GM21619 (cell line): Measurements from ENCODE around the gene EIPR1.
"Not testable (repeated sequence)": the region's sequence is repeated elsewhere in the genome, so short reads cannot be mapped to it uniquely, and the experiment has no call there.

Experiments used
- ATAC-seq: cut with Tn5 transposase; IDR thresholded peaks from one replicate; pipeline ENCODE4 v1.9.1; 2021; ENCODE audit not compliant: unreplicated experiment

Gene EIPR1

DNA sequence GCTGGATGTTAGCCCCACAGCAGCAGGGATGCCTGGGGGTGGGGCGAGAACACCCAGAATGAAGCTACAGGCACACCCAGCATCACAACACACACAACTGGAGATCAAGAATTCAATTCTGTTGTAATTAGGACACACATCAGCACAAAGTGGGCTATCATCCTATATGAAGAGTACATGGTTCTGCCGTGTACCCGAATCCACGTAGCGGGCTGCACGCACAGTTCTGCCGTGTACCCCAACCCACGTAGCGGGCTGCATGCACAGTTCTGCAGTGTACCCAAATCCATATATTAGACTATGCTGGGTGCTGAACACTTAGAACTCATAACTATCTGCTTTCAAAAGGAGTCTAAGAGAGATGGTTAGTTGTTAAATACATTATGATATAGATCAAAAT, 86.5 kb downstream of the EIPR1 start:
- ATAC-seq, result no peak

DNA sequence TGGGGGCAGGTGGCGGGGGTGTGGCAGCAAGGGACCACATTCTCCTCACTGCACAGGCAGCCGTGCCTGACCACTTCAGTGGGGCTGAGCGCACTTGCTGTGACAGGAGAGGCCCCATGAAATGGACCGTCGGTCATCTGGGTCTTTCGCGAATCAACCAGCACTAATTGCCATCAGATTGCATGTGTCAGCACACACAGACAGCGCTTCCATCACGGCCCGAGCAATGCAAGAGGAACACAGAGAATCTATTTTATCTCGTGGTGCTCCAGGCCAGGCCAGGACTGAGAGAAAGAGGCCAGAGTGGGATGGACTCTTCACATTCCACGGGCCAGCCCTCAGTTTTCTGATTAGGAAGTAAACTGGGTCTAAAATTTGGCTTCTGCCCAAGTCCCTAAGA, 87.0 kb downstream of the EIPR1 start:
- ATAC-seq, result no peak

DNA sequence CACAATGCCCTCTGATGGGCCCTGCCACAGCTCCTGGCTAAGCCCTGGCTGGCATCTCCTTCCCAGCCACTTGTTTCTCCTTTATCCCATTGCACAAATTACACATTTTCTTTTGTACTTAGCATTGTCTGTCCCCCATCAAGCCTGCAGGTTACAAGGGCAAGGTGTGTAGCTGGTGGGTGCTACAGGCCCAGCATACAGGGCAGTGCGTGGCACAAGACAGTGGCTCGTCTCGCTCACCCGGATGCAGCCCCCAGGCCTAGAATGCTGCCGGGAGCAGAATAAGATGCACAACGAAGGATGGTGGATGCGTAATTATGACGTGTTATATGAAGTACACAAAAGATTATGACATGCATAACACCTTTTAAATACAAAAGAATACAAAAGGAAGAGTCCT, 87.6 kb downstream of the EIPR1 start:
- ATAC-seq, result no peak

DNA sequence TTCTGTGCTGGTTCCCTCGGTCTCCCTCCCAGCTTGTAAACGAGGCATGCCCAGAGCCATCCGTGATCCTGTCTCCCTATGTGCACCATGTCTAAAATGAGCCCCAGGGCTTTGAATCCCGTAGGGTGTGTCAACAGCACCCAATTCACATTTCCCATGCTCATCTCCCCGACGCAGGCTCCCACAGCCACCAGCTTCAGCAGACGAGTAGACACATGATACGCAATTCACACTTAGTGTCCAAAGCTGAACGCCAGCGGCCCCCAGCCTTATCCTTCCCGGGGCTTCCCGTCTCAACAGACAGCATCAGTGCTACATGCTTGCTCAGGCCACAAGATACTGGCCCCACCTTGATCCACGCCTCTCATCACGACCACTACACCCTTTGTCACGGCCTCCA, 88.1 kb downstream of the EIPR1 start:
- ATAC-seq, result no peak

DNA sequence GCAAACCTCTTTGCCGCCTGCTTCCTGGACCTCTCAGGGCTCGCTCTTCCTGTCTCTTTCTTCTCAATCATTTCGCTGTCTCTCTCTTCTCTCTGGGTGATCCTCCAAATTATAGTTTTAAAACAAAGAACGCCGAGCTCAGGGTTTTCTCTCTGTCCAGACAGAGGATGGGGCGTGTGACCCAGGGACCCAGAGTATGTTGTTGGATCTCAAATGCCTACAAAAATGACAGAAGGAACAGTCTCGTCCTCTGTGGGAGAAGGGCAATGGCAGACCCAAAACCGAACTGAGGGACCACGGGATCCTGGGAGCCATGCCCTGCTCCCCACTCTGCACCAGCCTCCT, 88.5 kb downstream of the EIPR1 start:
- no peak for ATAC-seq

DNA sequence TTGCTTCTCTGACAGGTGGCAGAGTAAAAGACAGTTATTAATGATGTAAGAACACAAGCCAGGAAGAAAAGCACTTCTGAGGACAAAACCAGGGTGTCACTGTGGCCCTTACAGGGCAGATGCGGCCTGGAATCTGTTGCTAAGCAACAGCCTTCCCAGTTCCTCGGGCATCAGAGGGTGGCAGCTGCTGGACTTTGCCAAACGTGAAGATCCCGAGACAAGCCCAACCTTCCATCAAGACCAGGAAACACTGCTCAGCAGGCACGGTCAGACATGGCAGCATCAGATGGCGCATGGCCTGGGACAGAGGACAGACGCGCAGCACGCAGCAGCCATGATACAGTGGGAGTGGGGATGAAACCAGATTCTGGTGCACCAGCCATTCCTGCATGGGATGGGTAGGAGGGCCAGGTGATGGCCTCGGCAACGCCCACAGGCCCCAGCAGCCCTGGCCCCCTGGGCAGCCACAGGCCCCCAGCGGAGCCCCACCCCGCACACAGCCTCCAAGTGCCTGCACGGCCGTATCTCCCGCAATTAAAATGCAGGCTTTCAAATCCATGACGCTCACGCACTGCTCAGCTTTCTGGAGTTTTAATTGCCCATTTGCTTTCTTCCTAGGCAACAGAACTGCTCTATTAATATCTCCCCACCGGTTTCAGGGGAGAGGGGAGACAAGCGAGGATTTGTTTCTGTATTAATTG, 89.0 kb downstream of the EIPR1 start:
- no peak for ATAC-seq

DNA sequence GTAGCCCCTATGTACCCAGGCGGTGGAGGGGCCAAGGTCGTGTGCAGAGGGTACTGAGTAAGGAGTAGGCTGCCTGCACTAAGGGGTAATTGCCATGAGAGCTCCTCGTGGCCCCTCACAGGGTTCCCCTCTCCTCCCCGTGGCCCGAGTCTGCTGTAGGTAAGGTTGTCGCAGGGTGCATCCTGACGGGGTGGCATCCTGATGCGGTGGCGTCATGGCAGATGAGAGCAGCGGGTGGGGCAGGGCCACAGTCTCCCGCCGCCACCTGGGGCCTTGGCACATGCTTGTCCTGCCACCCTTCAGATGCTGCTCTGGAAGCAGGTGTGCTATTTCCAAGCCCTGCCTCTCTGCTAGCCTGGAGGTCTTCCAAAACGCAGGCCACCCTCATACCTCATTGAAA, 89.7 kb downstream of the EIPR1 start:
- no peak for ATAC-seq

DNA sequence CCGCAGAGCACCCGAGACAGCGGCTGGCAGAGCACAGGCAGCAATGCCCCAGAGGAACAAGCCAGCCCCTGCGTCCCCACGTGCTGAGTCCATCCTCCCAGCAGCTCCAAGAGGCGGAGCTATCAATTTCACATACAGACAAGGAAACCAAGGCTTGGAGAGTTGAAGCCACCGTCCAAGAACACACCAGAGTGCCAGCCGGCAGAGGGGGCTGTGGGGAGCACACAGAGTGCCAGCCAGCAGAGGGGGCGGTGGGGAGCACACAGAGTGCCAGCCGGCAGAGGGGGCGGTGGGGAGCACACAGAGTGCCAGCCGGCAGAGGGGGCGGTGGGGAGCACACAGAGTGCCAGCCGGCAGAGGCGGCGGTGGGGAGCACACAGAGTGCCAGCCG, 91.0 kb downstream of the EIPR1 start:
- not testable (repeated sequence) for ATAC-seq

DNA sequence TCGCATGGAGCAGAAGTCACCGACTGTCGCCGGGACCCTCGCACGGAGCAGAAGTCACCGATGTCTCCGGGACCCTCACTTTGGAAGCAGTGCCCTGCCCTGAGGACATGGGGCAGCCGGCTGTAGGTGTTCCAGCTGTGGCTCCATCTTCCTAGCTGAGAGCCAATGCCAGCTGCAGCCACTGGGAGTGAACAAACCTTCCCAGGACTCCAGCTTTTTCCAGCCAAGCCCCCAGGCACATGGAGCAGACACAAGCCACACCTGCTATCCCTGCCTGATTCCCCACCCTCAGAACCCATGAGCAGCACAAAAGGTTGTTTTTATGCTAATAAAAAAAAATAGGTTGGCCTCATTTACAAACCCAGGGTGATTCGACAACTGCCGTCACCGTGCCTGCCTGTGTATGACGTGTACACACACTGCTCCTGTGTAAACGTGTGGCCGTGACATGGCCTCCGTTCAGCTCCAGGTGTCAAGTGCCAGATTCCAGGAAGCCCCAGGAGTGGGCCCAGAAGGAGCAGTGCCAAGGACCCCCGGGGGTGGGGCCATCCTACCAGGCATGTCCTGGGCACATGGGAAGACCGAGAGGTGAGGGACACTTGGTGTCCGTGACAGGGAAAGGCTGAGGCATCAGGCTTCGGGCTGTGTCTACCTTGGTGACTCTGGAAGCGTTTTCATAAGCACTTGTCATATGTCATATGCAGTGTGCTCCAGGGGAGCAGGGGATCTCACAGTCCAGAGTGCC, 91.5 kb downstream of the EIPR1 start:
- ATAC-seq, result no peak

DNA sequence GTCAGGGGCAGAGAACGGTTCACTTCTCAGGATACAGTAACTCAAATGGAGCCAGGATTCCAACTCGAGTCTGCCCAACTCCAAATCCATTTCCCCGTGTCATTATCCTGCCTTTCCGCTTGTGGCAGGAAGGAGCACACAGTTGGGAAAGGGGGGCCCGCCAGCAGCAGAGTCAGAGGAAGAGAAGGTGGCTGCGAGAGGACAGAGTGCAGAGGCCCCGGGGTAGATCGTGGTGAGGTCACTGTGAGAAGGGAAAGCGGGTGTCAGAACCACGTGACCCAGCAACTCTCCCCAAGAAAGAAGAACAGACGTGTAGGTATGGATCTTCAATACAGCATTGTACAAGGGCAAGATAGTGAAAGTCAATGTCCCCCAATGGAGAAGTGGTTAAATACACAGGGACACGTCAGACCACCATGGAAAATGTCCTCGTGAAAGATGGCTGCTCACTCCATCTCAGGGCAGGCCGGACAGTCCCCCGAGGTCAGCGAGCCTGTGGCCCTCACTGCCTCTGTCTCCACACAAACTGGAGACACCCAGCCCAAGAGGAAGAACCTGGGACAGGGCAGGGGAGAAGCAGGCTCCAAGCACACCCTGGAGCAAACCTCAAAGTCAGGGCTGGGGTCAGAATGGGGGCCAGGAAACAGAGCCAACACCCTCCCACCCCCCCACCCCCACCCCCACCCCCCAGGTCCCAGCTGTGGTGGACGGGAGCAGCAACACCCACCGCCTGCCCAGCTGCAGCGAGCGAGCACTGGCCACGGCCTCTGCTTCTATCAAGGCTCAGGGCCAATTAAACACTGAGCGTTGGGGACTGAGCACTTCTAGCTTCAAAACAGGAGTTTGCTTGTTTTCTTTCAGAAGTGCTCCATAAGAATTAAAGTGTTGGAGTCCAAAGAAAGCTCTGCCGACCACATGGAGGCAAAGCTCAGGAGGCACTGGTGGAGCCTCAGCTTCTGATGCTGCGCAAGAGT, 92.7 kb downstream of the EIPR1 start:
- no peak for ATAC-seq

DNA sequence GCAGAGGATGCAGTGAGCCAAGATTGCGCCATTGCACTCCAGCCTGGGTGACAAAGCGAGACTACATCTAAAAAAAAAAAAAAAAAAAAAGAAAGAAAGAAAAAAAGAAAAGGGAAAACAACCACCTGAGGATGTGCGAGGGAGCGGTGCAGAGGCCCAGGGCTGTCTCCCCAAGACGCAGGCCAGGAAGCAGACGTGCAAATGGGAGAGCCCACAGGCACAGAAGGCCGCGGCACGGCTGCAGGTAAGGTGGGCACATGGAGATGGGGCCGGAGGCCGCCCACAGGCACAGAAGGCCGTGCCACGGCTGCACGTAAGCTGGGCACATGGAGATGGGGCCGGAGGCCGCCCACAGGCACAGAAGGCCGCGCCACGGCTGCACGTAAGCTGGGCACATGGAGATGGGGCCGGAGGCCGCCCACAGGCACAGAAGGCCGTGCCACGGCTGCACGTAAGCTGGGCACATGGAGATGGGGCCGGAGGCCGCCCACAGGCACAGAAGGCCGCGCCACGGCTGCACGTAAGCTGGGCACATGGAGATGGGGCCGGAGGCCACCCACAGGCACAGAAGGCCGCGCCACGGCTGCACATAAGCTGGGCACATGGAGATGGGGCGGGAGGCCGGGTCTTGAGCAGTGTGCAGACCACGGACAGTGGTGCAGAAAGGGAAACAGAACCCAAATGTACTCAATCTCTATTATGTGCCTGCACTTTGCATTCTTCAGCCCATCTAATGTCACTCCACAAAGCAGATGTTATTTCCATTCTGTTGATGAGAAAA, 93.6 kb downstream of the EIPR1 start:
- ATAC-seq, result not testable (repeated sequence)

DNA sequence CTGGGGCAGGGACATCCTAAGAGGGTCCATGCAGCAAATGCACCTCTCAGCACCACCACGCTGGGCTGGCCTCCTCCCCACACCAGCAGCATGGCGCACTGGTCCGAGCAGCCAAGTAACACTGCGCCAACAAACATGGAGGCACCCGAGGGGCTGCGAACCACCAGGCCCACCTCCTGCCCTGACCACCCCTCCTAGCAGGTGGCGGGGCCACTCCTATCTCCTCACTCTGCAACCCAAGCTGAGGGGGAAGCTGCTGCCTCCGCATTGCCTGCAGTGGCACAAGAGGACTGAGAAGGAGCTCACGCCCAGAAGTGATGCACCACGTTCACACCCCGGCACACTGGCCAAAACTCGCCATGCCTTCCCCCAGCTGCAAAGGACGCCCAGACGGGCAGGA, 94.4 kb downstream of the EIPR1 start:
- no peak for ATAC-seq

DNA sequence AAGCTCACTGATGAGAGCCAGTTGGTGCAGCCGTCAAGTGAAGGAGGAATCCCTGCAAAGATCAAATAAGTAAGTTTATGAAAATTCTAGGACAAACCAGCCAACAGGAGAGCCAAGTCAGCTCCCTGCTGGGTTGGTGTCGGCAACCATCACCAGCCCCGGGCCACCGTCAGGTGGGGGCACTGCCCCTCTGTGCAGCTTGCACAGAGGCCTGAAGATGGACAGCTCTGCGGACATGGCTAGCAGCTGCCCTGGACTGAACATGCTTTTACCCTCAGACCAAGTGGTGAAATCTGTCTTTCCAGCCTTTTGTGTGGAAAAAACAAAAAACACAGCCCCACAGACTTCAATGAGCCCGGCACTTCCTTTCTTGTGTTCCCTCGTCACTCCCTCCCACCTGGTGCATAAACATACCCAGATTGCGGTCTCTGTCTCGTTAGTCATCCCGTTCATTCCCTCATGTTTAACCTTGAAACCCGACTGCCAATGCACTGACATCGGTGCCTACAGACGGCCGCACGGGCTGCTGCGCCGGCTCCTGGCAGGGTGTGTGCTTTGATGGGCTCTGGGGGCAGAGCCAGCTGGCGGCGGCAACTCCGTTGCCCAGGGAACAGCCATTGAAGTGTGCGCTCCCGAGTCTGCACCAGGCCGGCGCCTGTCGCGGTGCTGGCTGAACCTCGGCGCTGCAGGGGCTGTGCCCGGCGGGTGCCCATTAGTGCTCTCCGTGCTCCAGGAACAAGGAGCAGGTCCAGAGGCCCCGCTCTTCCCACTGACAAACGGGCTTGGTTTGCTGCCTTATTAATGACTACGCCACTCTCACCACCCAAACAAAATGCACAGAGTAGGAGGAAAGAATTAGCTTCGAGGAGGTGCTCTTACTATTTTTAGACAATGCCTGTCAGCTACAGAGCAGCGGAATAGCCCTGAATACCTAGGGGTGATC, 95.3 kb downstream of the EIPR1 start:
- ATAC-seq, result no peak

DNA sequence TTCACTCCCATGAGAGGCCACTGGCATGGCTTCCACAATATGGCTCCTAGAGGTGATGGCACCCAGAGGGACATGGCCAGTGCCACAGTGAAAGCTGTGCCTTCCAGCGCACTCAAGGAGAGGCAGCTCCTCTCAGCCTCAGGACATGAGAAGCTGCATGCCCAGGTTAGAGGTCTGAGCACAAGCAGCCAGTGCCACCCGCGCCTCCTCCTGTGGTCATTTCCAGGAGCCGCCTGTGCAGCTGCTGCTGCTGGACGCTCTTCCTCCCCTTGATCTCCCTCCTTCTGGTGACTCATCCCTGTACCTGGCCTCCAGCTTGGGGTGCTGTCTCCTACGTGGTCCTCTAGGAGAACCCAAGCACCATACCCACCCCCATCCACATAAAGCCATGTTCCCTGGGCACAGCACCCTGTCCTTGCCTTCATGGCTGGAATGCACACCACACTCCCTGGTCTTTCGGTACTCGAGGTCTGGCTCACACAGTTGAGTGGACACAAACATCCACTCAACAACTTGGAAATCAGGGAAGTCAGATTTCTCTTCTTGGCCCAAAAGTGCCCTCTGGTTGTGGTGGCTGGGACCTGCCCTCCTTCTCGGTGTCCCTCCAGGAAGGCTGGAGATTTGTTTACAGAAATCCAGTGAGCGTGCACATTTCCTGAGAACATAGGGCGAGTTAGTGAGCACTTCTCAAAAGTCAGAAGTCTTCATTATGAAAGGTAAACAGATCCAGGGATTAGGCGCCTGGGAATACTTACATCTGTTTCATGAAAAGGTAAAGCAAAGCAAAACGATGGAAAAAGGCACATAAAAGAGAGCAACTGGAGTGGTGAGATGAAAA, 96.7 kb downstream of the EIPR1 start:
- no peak for ATAC-seq

DNA sequence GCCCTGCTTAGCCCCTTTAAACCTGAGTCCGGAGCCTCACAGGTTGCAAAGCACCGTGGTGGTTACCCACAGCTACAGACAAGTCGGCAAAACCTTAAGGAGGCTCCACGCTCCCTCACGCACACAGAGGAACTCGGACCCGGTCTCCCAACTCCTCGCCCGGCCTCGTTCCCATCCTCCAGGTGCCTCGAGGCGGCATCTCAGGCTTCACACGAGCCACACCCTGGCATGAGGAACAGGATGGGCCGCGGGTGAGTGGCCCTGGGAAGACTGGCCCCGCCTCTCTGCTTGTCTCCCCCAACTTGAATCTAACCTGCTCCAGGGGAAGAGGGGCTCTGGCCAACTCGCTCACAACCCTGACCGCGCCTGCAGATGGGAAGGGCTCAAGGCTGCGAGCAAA, 97.4 kb downstream of the EIPR1 start:
- ATAC-seq, result no peak

DNA sequence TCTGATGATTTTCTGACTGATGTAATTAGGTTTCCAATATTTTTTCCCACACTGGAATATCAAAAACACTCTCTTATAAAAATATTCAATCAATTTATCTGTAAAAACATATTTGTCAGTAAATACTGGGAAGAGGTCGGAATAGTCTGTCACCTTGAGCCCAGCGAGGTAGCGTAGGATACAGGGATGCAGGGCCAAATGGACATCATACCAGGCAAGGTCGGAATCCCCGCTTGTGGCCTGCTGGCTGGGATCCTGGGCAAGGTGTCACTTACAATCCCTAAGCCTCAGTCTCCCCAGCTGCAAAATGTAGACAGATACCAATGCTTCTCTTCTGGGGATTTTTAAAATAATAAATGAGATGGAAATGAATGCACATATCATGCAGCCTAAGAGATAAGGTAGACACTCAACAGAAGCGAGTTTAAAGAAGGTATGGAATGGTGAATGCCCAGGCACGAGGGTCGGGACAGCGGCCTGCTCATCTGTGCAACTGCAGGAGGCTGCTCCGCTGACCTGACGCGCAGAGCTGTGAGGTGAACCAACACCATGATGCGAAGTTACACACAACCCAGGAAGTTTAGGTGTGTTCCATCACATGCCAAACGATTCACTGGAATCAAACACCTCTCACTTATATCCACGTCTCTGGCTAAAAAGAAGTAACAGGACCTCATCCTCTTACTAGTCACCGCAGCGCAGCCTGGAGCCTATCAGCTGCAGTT, 98.2 kb downstream of the EIPR1 start:
- ATAC-seq, result no peak

DNA sequence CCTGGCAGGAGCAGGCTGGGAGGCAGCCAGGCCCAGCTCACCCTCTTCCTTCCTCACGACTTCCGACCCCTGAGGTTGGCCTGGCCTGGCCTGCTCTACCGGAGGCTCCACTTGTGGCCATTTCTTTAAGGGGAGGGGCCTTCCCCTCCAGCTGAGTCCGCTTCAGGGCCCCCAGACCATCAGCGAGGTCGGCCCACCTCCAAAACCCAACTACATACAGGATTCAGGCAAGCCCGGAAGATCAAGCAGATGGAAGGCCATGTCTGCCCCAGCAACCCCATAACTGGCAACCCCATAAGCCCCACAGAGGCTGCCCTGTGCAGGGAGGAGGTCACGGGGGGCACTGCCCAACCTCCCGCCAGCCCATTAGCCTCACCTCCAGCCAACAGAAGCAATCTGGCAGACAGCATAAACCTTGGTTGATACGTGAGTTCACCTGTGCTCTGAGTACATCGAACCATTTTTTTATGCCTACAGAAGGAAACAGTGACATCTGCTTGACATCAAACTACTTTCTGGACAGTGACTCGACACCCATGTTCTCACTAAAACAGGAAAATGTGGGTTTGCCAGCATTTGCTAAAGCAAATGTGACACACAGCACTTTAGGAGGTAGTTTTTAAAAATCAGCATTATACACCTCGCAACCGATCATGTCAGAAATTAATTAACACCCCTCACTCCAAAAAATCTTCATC, 98.9 kb downstream of the EIPR1 start:
- ATAC-seq, result no peak
